ENCODE measurements around the gene NDUFS5.

DNA sequence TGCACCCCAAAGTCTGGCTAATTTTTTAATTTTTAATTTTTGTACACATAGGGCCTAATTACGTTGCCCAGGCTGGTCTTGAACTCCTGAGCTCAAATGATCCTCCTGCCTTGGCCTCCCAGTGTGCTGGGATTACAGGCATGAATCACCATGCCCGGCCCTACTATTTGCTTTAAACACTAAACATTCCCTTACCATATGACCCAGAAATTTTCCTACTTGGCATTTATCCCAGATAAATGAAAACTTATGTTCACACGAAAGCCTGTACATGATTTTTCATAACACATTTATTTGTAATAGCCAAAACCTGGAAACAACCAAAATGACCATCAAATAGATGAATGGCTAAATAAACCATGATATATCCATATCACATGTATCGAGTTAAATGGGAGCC is 35.8 kb downstream of the NDUFS5 start:
- TF ChIP-seq, protein P1, sequence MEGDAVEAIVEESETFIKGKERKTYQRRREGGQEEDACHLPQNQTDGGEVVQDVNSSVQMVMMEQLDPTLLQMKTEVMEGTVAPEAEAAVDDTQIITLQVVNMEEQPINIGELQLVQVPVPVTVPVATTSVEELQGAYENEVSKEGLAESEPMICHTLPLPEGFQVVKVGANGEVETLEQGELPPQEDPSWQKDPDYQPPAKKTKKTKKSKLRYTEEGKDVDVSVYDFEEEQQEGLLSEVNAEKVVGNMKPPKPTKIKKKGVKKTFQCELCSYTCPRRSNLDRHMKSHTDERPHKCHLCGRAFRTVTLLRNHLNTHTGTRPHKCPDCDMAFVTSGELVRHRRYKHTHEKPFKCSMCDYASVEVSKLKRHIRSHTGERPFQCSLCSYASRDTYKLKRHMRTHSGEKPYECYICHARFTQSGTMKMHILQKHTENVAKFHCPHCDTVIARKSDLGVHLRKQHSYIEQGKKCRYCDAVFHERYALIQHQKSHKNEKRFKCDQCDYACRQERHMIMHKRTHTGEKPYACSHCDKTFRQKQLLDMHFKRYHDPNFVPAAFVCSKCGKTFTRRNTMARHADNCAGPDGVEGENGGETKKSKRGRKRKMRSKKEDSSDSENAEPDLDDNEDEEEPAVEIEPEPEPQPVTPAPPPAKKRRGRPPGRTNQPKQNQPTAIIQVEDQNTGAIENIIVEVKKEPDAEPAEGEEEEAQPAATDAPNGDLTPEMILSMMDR (IDR thresholded peaks at IDR 0.05) = no peak
- TF ChIP-seq, protein P2, sequence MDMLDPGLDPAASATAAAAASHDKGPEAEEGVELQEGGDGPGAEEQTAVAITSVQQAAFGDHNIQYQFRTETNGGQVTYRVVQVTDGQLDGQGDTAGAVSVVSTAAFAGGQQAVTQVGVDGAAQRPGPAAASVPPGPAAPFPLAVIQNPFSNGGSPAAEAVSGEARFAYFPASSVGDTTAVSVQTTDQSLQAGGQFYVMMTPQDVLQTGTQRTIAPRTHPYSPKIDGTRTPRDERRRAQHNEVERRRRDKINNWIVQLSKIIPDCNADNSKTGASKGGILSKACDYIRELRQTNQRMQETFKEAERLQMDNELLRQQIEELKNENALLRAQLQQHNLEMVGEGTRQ (IDR thresholded peaks at IDR 0.05) = no peak
- TF ChIP-seq CHD4 (IDR thresholded peaks at IDR 0.05; ENCODE audit: borderline replicate concordance) = no peak
- no peak for TF ChIP-seq RNF2 (IDR thresholded peaks at IDR 0.05; ENCODE audit: borderline replicate concordance, low read depth)
- no peak for TF ChIP-seq JUN (IDR thresholded peaks at IDR 0.05)
- no peak for TF ChIP-seq JUNB (IDR thresholded peaks at IDR 0.05)
